Esophagus muscularis mucosa (tissue), 4 donors: ENCODE results near the gene EPM2A. TPM values are rescaled to one million over a fixed set of nuclear protein-coding genes. Genes with fewer than 3 reads are reported as not detected.
A peak's percentile ranks its signal among the peaks of the same experiment; 100 is the strongest.

Experiments used
- DNase-seq: peaks from one replicate; pipeline ENCODE4 v3.0.0-alpha.2; 2017; ENCODE audit errors: extremely low spot score
- H3K27ac ChIP-seq, 4 donors: fragments of 200-600 bp; sonication (generic); replicated peaks in 1 of 4; 1 replicate in 3 of 4; 2 replicates in 1 of 4; pipeline ENCODE4 v1.5.1; 2016 to 2019; ENCODE audit warnings: mild to moderate bottlenecking in 1 of 4
- H3K27me3 ChIP-seq, 4 donors: fragments of 200-600 bp; sonication (generic); one replicate each; pipeline versions ENCODE4 v1.5.1 to v1.6.0; 2016 to 2019
- H3K36me3 ChIP-seq, 4 donors: fragments of 200-600 bp; sonication (generic); one replicate each; pipeline ENCODE4 v1.5.1; 2016 to 2019
- H3K4me1 ChIP-seq, 4 donors: fragments of 200-600 bp; sonication (generic); one replicate each; pipeline ENCODE4 v1.5.1; 2016 to 2019
- H3K4me3 ChIP-seq, 4 donors: fragments of 200-600 bp; sonication (generic); 1 replicate in 2 of 4; 2 replicates in 2 of 4; pipeline ENCODE4 v1.5.1; 2016 to 2019; ENCODE audit warnings: mild to moderate bottlenecking in 4 of 4, moderate library complexity in 1 of 4
- H3K9me3 ChIP-seq, 4 donors: fragments of 200-600 bp; sonication (generic); 1 replicate in 3 of 4; 2 replicates in 1 of 4; pipeline ENCODE4 v1.5.1; 2016 to 2019
- CTCF ChIP-seq, 3 experiments: fragments of 200-600 bp in 2 of 3; fragments of 450-650 bp in 1 of 3; sonication (generic) in 2 of 3; IDR thresholded peaks; one replicate each; pipeline ENCODE4 v1.5.1; 2017 to 2019; ENCODE audit warnings: antibody characterized with exemption in 3 of 3, mild to moderate bottlenecking in 2 of 3, moderate library complexity in 1 of 3
- EP300 ChIP-seq: sonication (generic); formaldehyde crosslinking; IDR thresholded peaks from one replicate; pipeline ENCODE4 v1.6.1; 2017; ENCODE audit warnings: antibody characterized with exemption
- POLR2A ChIP-seq: fragments of 450-650 bp; IDR thresholded peaks from one replicate; pipeline ENCODE4 v1.6.1; 2017; ENCODE audit warnings: antibody characterized with exemption, moderate library complexity, mild to moderate bottlenecking, low read depth
- POLR2AphosphoS5 ChIP-seq, 2 donors: sonication (generic); formaldehyde crosslinking; IDR thresholded peaks; one replicate each; pipeline ENCODE4 v1.6.1; 2017; ENCODE audit warnings: antibody characterized with exemption in 2 of 2
- WGBS: methylation state at CpG from one replicate; pipeline ENCODE4 v1.1.5; 2018; 5-methylcytosine and 5-hydroxymethylcytosine counted together
- intact Hi-C: fragments of 100-400 bp; cut with DNase I; formaldehyde crosslinking; loops from one replicate; pipeline ENCODE4 v1.15.1; 2023
- total RNA-seq, 4 donors: library from RNA; depleted of rRNA; stranded (reverse); fragments of >200 nt; gene quantifications; one replicate each; pipeline versions ENCODE4 v1.1.0 to v1.2.1, GENCODE V29; 2016

The EPM2A gene
- total RNA-seq, 4 donors from 2014 or later: 59.8 to 129 (median 75.0) TPM

GRCh38 chr6:145733810-145734209 lies 1.5 kb downstream of the EPM2A start:
- H3K4me1 ChIP-seq: peaks cover 11 to 49% (median 45%) of the 10 kb centered on the region in 4 donors
- WGBS: 35% methylated on average over 4 of the region's 4 CpGs
- no peaks in the 10 kb centered on the region for H3K27me3 ChIP-seq
- TF ChIP-seq POLR2AphosphoS5 (IDR thresholded peaks at IDR 0.05) (no peak), EP300 (no peak), POLR2A (no peak), CTCF (IDR thresholded peaks at IDR 0.05) (no peak)
- H3K27ac ChIP-seq: peak overlapping the region; percentile 96 to 99 (median 98)
- no peak for DNase-seq
- H3K36me3 ChIP-seq: no peaks in the 10 kb centered on the region
- H3K4me3 ChIP-seq: peak overlapping the region; percentile 64 to 88 (median 76)
- peaks cover 0 to 1% (median 0%) of the 10 kb centered on the region in 4 donors for H3K9me3 ChIP-seq
- intact Hi-C loops: loop anchor here (5.0 to 10.0 kb wide), 2 partner anchors 153 to 231 kb away; partner anchors contain the start of gene SHPRH

- H3K27me3 ChIP-seq: no peaks in the 10 kb centered on the region
- no peak for DNase-seq
- H3K9me3 ChIP-seq: peaks cover 0 to 6% (median 0%) of the 10 kb centered on the region in 4 donors
- WGBS: 59% methylated on average over 1 of the region's 1 CpG
- H3K27ac ChIP-seq: peak overlapping the region; percentile 96 to 99 (median 98)
- H3K36me3 ChIP-seq: no peaks in the 10 kb centered on the region
- intact Hi-C loops: loop anchor here (5.0 to 10.0 kb wide), 2 partner anchors 154 to 232 kb away; partner anchors contain the start of gene SHPRH
- H3K4me3 ChIP-seq: peak overlapping the region in 1 of 4 donors; percentile 64
- TF ChIP-seq POLR2A (no peak), POLR2AphosphoS5 (IDR thresholded peaks at IDR 0.05) (no peak), CTCF (IDR thresholded peaks at IDR 0.05) (no peak), EP300 (no peak)
- peaks cover 11 to 49% (median 45%) of the 10 kb centered on the region in 4 donors for H3K4me1 ChIP-seq
Observed at GRCh38 chr6:145733207-145733606, 2.1 kb downstream of the EPM2A start.

GRCh38 chr6:145731447-145731846 lies 3.9 kb downstream of the EPM2A start:
- Histone ChIP-seq H3K36me3 (no peaks in the 10 kb centered on the region), H3K27me3 (no peaks in the 10 kb centered on the region), H3K4me1 (peaks cover 11 to 36% (median 29%) of the 10 kb centered on the region in 4 donors), H3K27ac (peak overlapping the region in 1 of 4 donors; percentile 11), H3K9me3 (peaks cover 0 to 6% (median 0%) of the 10 kb centered on the region in 4 donors), H3K4me3 (no peak overlapping the region)
- no peak for DNase-seq
- 81% methylated on average over 1 of the region's 1 CpG for WGBS
- TF ChIP-seq EP300 (no peak), CTCF (IDR thresholded peaks at IDR 0.05) (no peak), POLR2A (no peak), POLR2AphosphoS5 (IDR thresholded peaks at IDR 0.05) (no peak)
- intact Hi-C loops: loop anchor here (5.0 to 10.0 kb wide), 2 partner anchors 156 to 233 kb away; partner anchors contain the start of gene SHPRH

GRCh38 chr6:145729887-145730286 lies 5.4 kb downstream of the EPM2A start:
- 90% methylated on average over 2 of the region's 2 CpGs for WGBS
- intact Hi-C loops: loop anchor here (5.0 to 10.0 kb wide), 2 partner anchors 157 to 235 kb away; partner anchors contain the start of gene SHPRH
- no peak for DNase-seq
- no peak overlapping the region for H3K27ac ChIP-seq
- H3K36me3 ChIP-seq: no peaks in the 10 kb centered on the region
- peaks cover 0 to 6% (median 0%) of the 10 kb centered on the region in 4 donors for H3K9me3 ChIP-seq
- TF ChIP-seq POLR2AphosphoS5 (IDR thresholded peaks at IDR 0.05) (no peak), POLR2A (no peak), CTCF (IDR thresholded peaks at IDR 0.05) (no peak), EP300 (no peak)
- H3K27me3 ChIP-seq: no peaks in the 10 kb centered on the region
- H3K4me3 ChIP-seq: no peak overlapping the region
- H3K4me1 ChIP-seq: peaks cover 7 to 35% (median 24%) of the 10 kb centered on the region in 4 donors
